GM19043 (cell line): ENCODE measurements around the gene LAS1L.
"Not testable (repeated sequence)": the region's sequence is repeated elsewhere in the genome, so short reads cannot be mapped to it uniquely, and the experiment has no call there.

Experiments
- ATAC-seq: cut with Tn5 transposase; IDR thresholded peaks from one replicate; pipeline ENCODE4 v1.9.1; 2021; ENCODE audit warnings: low read depth; ENCODE audit not compliant: unreplicated experiment

The LAS1L gene

GRCh38 chrX:65518980-65519379, 15.6 kb downstream of the LAS1L start:
- not testable (repeated sequence) for ATAC-seq

GRCh38 chrX:65517923-65518322, 16.7 kb downstream of the LAS1L start:
- ATAC-seq, result no peak

DNA sequence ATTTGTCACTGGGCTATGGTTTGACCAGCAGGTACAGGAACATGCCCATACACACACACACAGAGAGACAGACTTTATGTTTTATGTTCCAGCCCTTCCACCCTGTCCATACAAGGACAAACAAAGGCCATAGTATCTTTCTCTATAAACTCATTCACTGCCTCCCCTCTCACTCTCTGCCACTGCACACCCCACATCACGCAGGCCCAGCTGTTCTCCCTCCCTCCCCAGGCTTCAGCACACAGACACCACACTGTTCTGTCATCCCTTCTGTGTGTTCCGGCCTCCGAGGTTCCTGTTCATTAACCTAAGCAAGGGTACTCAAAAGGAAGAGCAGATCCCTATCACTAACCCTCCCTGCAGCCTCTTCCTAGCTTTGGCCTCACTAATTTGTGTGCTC, 17.8 kb downstream of the LAS1L start:
- ATAC-seq, result no peak

GRCh38 chrX:65513610-65514009, 21.0 kb downstream of the LAS1L start:
- ATAC-seq, result no peak

- ATAC-seq, result no peak
Observed at GRCh38 chrX:65509400-65509799, 25.2 kb downstream of the LAS1L start.

DNA sequence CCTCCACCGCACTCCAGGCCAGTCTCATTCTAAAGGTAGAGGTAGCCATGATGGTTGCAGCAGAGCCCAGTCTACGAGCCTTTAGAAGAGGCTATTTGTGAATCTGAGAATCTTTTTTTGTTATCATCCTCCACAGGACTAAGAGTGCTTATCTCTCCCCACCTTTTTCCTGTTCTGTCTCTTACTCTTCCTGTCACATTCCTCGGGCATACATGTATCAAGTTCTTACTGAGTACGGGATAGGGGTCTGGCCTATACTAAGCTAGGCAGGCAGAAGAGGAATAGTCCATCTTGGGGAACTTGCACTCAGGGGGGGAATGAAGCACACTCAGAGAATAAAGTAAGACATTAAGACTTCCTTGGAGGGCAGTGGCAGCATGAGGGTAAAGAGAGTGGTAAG, 25.7 kb downstream of the LAS1L start:
- ATAC-seq, result no peak

- no peak for ATAC-seq
Observed at GRCh38 chrX:65502618-65503017, 32.0 kb downstream of the LAS1L start.

DNA sequence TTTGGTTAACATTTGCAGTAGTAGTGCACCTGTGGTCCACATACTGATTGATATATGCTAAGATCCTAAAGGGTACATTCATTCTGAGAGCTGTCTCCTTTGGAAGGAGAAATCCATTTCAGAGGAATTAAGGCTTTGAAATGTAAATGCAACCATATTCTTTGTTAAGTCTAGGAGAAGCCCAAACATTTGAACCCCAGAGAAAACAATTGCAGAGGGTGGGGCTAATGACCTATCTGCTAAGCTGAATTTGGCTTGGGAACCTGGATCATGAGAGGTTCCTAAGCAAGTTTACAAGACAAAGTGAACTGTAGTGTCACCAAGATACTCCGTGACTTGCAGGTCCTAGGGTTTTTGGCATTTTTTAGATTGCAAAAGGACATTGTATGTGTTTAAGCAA, 41.2 kb downstream of the LAS1L start:
- ATAC-seq, result no peak

DNA sequence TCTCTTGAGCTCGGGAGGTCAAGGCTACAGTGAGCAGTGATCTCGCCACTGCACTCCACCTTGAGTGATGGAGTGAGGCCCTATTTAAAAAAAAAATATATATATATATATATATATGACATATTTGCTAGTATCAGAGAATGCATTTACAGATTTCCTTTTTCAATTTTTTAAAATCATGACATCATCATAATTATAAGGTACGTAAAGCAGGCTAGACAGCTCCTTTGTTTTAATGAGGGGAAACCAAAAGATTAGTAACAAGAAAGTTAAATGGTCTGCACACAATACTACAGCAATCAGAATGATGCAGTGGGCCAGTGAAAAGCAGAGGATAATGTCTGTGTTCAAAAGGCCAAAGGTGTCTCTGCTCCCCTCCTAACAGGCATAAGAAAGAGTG, 43.0 kb downstream of the LAS1L start:
- no peak for ATAC-seq

DNA sequence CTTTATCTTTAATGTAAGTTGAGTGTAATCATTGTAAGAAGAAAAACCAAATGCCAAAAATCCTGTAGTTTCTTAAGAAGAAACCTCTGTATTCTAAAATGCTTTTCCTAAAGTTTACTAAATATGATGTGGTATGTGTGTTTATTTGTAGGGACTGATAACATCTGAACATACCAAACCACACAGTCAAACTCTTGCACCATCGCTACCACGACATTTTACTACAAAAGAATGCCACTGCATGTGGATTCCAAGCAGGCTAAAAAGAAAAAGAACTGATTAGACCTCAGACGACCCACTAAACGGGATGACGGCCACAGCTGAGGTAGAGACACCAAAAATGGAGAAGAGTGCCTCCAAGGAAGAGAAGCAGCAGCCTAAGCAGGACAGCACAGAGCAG, 46.1 kb downstream of the LAS1L start:
- ATAC-seq, result no peak

DNA sequence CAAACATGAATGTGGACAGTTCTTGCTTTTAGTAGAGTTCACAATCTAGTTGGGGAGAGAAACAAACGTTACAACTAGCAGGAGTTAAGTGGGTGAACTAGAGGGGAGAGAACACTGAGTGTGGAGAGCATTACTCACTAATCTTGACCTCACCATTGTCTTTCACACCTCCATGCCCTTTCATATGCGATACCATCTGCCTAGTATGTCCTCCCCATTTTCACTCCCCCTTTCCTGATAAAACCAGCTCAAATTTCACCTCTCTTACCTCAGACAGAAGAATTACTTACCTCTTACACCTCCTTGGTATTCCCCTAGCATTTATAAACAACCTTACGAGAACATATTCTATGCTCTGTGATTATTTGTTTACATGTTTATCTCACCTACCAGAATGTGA, 53.6 kb downstream of the LAS1L start:
- ATAC-seq, result no peak

DNA sequence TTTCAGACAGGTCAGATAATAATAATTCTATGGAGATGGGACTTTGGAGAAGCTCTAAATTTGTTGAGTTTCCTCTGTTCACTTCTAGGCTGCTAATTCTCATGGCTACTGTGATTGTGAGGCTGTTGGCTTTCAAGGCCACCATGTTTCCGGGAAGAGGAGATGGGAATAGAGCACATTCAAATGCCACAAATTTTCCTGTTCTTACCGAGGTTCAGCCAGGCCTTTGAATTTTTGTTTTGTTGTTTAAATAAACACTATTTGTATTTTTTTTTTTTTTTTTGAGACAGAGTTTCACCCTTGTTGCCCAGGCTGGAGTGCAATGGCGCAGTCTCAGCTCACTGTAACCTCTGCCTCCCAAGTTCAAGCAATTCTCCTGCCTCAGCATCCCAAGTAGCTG, 55.5 kb downstream of the LAS1L start:
- ATAC-seq, result not testable (repeated sequence)

GRCh38 chrX:65476564-65476963, 58.0 kb downstream of the LAS1L start:
- no peak for ATAC-seq

DNA sequence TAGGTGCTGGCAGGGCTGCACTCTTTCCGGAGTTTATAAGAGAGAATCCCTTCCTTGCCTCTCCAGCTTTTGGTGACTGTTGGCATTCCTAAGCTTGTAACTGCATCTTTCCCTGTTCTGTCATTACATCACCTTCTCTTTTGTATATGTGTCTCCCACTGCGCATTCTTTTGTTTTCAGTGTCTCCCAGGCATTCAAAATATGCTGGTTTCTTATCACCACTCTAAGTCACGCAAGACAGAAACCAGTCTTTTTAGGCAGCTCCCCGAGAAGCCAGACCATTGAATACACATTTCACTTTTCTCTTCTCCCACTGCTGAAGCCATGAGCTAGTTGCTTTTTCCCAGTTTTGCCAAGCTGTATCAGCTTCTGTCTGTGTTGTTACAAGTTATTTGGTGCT, 71.0 kb downstream of the LAS1L start:
- no peak for ATAC-seq
